CD4-positive, alpha-beta T cell treated with Interleukin-10 for 1 hour (primary cell): ENCODE measurements around the gene RBMS3.

Source experiments
- DNase-seq: peaks from one replicate; pipeline ENCODE4 v3.0.0-alpha.2; 2020

The RBMS3 gene

GRCh38 chr3:29537889-29538609 lies 257.2 kb downstream of the RBMS3 start:
- DNase-seq = no peak

- no peak for DNase-seq
Measured at GRCh38 chr3:29538610-29538958, 257.7 kb downstream of the RBMS3 start.

GRCh38 chr3:29540544-29540943 lies 259.7 kb downstream of the RBMS3 start:
- DNase-seq = no peak

- no peak for DNase-seq
Measured at GRCh38 chr3:29544701-29545363, 264.0 kb downstream of the RBMS3 start.

- DNase-seq = no peak
Measured at GRCh38 chr3:29545615-29546014, 264.7 kb downstream of the RBMS3 start.

- DNase-seq = no peak
Measured at GRCh38 chr3:29552051-29552450, 271.2 kb downstream of the RBMS3 start.

GRCh38 chr3:29554566-29554965 lies 273.7 kb downstream of the RBMS3 start:
- DNase-seq = no peak

- no peak for DNase-seq
Measured at GRCh38 chr3:29555590-29555989, 274.7 kb downstream of the RBMS3 start.

GRCh38 chr3:29557186-29557585 lies 276.3 kb downstream of the RBMS3 start:
- DNase-seq = no peak

GRCh38 chr3:29557825-29558224 lies 277.0 kb downstream of the RBMS3 start:
- DNase-seq = no peak

- no peak for DNase-seq
Measured at GRCh38 chr3:29559741-29560465, 279.0 kb downstream of the RBMS3 start.

- no peak for DNase-seq
Measured at GRCh38 chr3:29561651-29562149, 280.8 kb downstream of the RBMS3 start.

- no peak for DNase-seq
Measured at GRCh38 chr3:29565236-29565635, 284.4 kb downstream of the RBMS3 start.

- no peak for DNase-seq
Measured at GRCh38 chr3:29567501-29567900, 286.6 kb downstream of the RBMS3 start.

GRCh38 chr3:29568355-29568754 lies 287.5 kb downstream of the RBMS3 start:
- no peak for DNase-seq

- DNase-seq = no peak
Measured at GRCh38 chr3:29576181-29576580, 295.3 kb downstream of the RBMS3 start.

- DNase-seq = no peak
Measured at GRCh38 chr3:29576675-29577074, 295.8 kb downstream of the RBMS3 start.

- no peak for DNase-seq
Measured at GRCh38 chr3:29577250-29577649, 296.4 kb downstream of the RBMS3 start.

GRCh38 chr3:29581311-29581710 lies 300.4 kb downstream of the RBMS3 start:
- DNase-seq = no peak

- no peak for DNase-seq
Measured at GRCh38 chr3:29582273-29582672, 301.4 kb downstream of the RBMS3 start.

- no peak for DNase-seq
Measured at GRCh38 chr3:29583861-29584260, 303.0 kb downstream of the RBMS3 start.

- no peak for DNase-seq
Measured at GRCh38 chr3:29585368-29585767, 304.5 kb downstream of the RBMS3 start.

- DNase-seq = no peak
Measured at GRCh38 chr3:29587340-29587739, 306.5 kb downstream of the RBMS3 start.

GRCh38 chr3:29590012-29590411 lies 309.1 kb downstream of the RBMS3 start:
- no peak for DNase-seq
